GM18517 (cell line): Measurements from ENCODE around the gene DKKL1.
"Not testable (repeated sequence)": the region's sequence is repeated elsewhere in the genome, so short reads cannot be mapped to it uniquely, and the experiment has no call there.

Experiments
- ATAC-seq: cut with Tn5 transposase; IDR thresholded peaks from one replicate; pipeline ENCODE4 v1.9.1; 2021; ENCODE audit warnings: mild to moderate bottlenecking, moderate library complexity; ENCODE audit not compliant: unreplicated experiment

Gene DKKL1

GRCh38 chr19:49363268-49364082 is at the start of gene DKKL1:
Gene DKKL1, plus strand, starts transcription at chr19:49363877. Its CDS starts 122 bp downstream, at chr19:49363999.
- peak; percentile 74 for ATAC-seq

GRCh38 chr19:49315111-49315510 is 48.6 kb upstream of the DKKL1 start:
- ATAC-seq, result no peak

- no peak for ATAC-seq
Measured at GRCh38 chr19:49316284-49316683, 47.4 kb upstream of the DKKL1 start.

GRCh38 chr19:49318296-49318695 is 45.4 kb upstream of the DKKL1 start:
- no peak for ATAC-seq

- no peak for ATAC-seq
Measured at GRCh38 chr19:49324801-49325576, 38.7 kb upstream of the DKKL1 start, which contains the start of gene SLC6A16. Gene SLC6A16, minus strand, starts transcription at chr19:49325191. Its CDS starts 13,844 bp downstream, at chr19:49311347.

- ATAC-seq, result not testable (repeated sequence)
Measured at GRCh38 chr19:49325756-49326155, 37.9 kb upstream of the DKKL1 start.

- peak; percentile 53 for ATAC-seq
Measured at GRCh38 chr19:49326165-49326704, 37.4 kb upstream of the DKKL1 start.

GRCh38 chr19:49327878-49328544 is 35.7 kb upstream of the DKKL1 start:
- ATAC-seq, result no peak

- no peak for ATAC-seq
Measured at GRCh38 chr19:49328741-49329140, 34.9 kb upstream of the DKKL1 start.

- not testable (repeated sequence) for ATAC-seq
Measured at GRCh38 chr19:49331187-49331586, 32.5 kb upstream of the DKKL1 start.

GRCh38 chr19:49331616-49332055 is 32.0 kb upstream of the DKKL1 start:
- no peak for ATAC-seq

GRCh38 chr19:49332691-49333417 is 30.8 kb upstream of the DKKL1 start:
- ATAC-seq, result not testable (repeated sequence)

GRCh38 chr19:49333418-49333805 is 30.3 kb upstream of the DKKL1 start:
- ATAC-seq, result no peak

- peak; percentile 43 for ATAC-seq
Measured at GRCh38 chr19:49333811-49334288, 29.8 kb upstream of the DKKL1 start.

GRCh38 chr19:49335071-49335783 is 28.4 kb upstream of the DKKL1 start, which contains the start of gene CD37:
Gene CD37, plus strand, starts transcription at chr19:49335406. Its CDS starts 135 bp downstream, at chr19:49335541.
- ATAC-seq, result no peak

- no peak for ATAC-seq
Measured at GRCh38 chr19:49335784-49336481, 27.7 kb upstream of the DKKL1 start.

GRCh38 chr19:49336482-49337266 is 27.0 kb upstream of the DKKL1 start:
- ATAC-seq, result no peak
